ENCODE data around the gene FUCA1.
"Not testable (repeated sequence)": the region's sequence is repeated elsewhere in the genome, so short reads cannot be mapped to it uniquely, and the experiment has no call there.

Gene FUCA1

GRCh38 chr1:23895993-23896392 is 27.9 kb upstream of the FUCA1 start:
- DNase-seq (ENCODE audit: low read depth), result no peak

GRCh38 chr1:23895082-23895481 is 27.0 kb upstream of the FUCA1 start:
- no peak for DNase-seq (ENCODE audit: low read depth)

GRCh38 chr1:23889074-23889473 is 21.0 kb upstream of the FUCA1 start:
- DNase-seq (ENCODE audit: low read depth), result no peak

- no peak for DNase-seq (ENCODE audit: low read depth)
Observed at GRCh38 chr1:23885222-23885621, 17.1 kb upstream of the FUCA1 start.

GRCh38 chr1:23882746-23883145 is 14.7 kb upstream of the FUCA1 start:
- no peak for DNase-seq (ENCODE audit: low read depth)

- no peak for DNase-seq (ENCODE audit: low read depth)
Observed at GRCh38 chr1:23879809-23880208, 11.7 kb upstream of the FUCA1 start.

- no peak for DNase-seq (ENCODE audit: low read depth)
Observed at GRCh38 chr1:23878668-23879067, 10.6 kb upstream of the FUCA1 start.

- DNase-seq (ENCODE audit: low read depth), result no peak
Observed at GRCh38 chr1:23875382-23875781, 7.3 kb upstream of the FUCA1 start.

- no peak for DNase-seq (ENCODE audit: low read depth)
Observed at GRCh38 chr1:23872421-23872820, 4.3 kb upstream of the FUCA1 start.

- DNase-seq (ENCODE audit: low read depth), result no peak
Observed at GRCh38 chr1:23869051-23869450, 961 bp upstream of the FUCA1 start.

- no peak for DNase-seq (ENCODE audit: low read depth)
Observed at GRCh38 chr1:23868557-23869016, 497 bp upstream of the FUCA1 start.

- no peak for DNase-seq (ENCODE audit: low read depth)
Observed at GRCh38 chr1:23867542-23867894, 572 bp downstream of the FUCA1 start.

GRCh38 chr1:23865543-23865930 is 2.6 kb downstream of the FUCA1 start:
- no peak for DNase-seq (ENCODE audit: low read depth)

- no peak for DNase-seq (ENCODE audit: low read depth)
Observed at GRCh38 chr1:23864801-23865542, 3.1 kb downstream of the FUCA1 start.

- DNase-seq (ENCODE audit: low read depth), result no peak
Observed at GRCh38 chr1:23862640-23863039, 5.5 kb downstream of the FUCA1 start.

GRCh38 chr1:23854568-23854967 is 13.5 kb downstream of the FUCA1 start:
- no peak for DNase-seq (ENCODE audit: low read depth)

GRCh38 chr1:23853124-23853523 is 15.0 kb downstream of the FUCA1 start:
- not testable (repeated sequence) for DNase-seq (ENCODE audit: low read depth)

- DNase-seq (ENCODE audit: low read depth), result not testable (repeated sequence)
Observed at GRCh38 chr1:23851406-23851805, 16.7 kb downstream of the FUCA1 start.

GRCh38 chr1:23848673-23849616 is 19.1 kb downstream of the FUCA1 start:
- DNase-seq (ENCODE audit: low read depth), result no peak

GRCh38 chr1:23847482-23848095 is 20.5 kb downstream of the FUCA1 start:
- DNase-seq (ENCODE audit: low read depth), result not testable (repeated sequence)

GRCh38 chr1:23845163-23845562 is 22.9 kb downstream of the FUCA1 start:
- DNase-seq (ENCODE audit: low read depth), result no peak

GRCh38 chr1:23843644-23844043 is 24.4 kb downstream of the FUCA1 start:
- no peak for DNase-seq (ENCODE audit: low read depth)

- peak; percentile 60 for DNase-seq (ENCODE audit: low read depth)
Observed at GRCh38 chr1:23838401-23838866, 29.7 kb downstream of the FUCA1 start.

Data from stimulated activated CD8-positive, alpha-beta memory T cell treated with anti-CD3 and anti-CD28 coated beads, Interleukin-15, amount 100 ng/mL, for 24 hours (primary cell).